Lower lobe of right lung (tissue), 2 donors: ENCODE measurements around the gene ADAM8. TPM values are rescaled to one million over a fixed set of nuclear protein-coding genes. Genes with fewer than 3 reads are reported as not detected.
"Not testable (repeated sequence)": the region's sequence is repeated elsewhere in the genome, so short reads cannot be mapped to it uniquely, and the experiment has no call there.

ENCODE experiments used
- ATAC-seq, 2 donors: fragments of 200-7000 bp; cut with Tn5 transposase; one replicate each; pipeline ENCODE4 v1.9.1; 2020 to 2022; ENCODE audit warnings: mild to moderate bottlenecking in 2 of 2, moderate library complexity in 2 of 2
- DNase-seq: peaks from one replicate; pipeline ENCODE4 v3.0.0-alpha.2; 2020
- H3K27ac ChIP-seq: fragments of 200-600 bp; one replicate; pipeline ENCODE4 v1.8.0; 2022
- H3K27me3 ChIP-seq: fragments of 200-600 bp; one replicate; pipeline ENCODE4 v1.8.0; 2022; ENCODE audit warnings: low read depth
- H3K36me3 ChIP-seq: fragments of 200-600 bp; one replicate; pipeline ENCODE4 v1.8.0; 2022; ENCODE audit warnings: mild to moderate bottlenecking
- H3K4me1 ChIP-seq: fragments of 200-600 bp; one replicate; pipeline ENCODE4 v1.8.0; 2022
- H3K4me3 ChIP-seq: fragments of 200-600 bp; one replicate; pipeline ENCODE4 v1.8.0; 2022; ENCODE audit warnings: mild to moderate bottlenecking
- H3K9me3 ChIP-seq: fragments of 200-600 bp; one replicate; pipeline ENCODE4 v1.8.0; 2022
- intact Hi-C: fragments of 100-400 bp; cut with DNase I; formaldehyde crosslinking; loops from one replicate; pipeline ENCODE4 v1.11.0; 2022
- total RNA-seq: library from RNA; stranded (reverse); fragmentation: NEBNext Ultra II Directional; extraction: Animal tissue kit (Norgen Biotek cat#: 25700); gene quantifications from one replicate; pipeline ENCODE4 v1.2.1, GENCODE V29; 2021
- TF ChIP-seq, protein P1 (sequence below): fragments of 200-600 bp; IDR thresholded peaks from one replicate; pipeline ENCODE4 v1.8.0; 2022; ENCODE audit warnings: antibody characterized with exemption, mild to moderate bottlenecking
- donor health status: DM: no; HTN: yes; CAD: no; lungs with severe emphysema.

The ADAM8 gene
- total RNA-seq, 1 donor from 2014 or later, result 18.7 TPM

DNA sequence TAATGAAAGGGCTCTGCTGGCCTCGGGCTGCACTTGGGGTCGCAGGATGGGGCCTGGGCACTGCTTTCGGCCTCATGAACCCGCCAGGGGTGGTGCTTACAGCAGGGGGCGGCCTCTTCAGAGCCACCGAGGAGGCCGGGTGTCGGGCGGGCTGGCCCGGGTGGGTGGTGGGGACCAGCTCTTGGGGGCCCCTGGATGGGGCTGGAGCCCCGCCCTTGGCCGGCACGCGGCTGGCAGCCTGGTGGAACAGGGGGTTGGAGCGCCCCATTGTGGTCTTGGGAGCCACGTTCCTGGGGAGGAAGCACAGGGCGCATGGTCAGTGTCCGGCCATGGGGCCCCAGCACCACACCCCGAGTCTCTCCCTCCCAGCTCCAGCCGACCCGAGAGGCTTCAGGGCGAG is 8.8 kb downstream of the ADAM8 start:
- peaks cover 21% of the 10 kb centered on the region for H3K36me3 ChIP-seq
- H3K4me1 ChIP-seq, result peaks cover 10% of the 10 kb centered on the region
- intact Hi-C loops, result no loop called here
- no peaks in the 10 kb centered on the region for H3K27me3 ChIP-seq
- no peak for ATAC-seq
- no peak overlapping the region for H3K27ac ChIP-seq
- no peaks in the 10 kb centered on the region for H3K9me3 ChIP-seq
- DNase-seq, result no peak
- no peak overlapping the region for H3K4me3 ChIP-seq
- TF ChIP-seq, protein P1, sequence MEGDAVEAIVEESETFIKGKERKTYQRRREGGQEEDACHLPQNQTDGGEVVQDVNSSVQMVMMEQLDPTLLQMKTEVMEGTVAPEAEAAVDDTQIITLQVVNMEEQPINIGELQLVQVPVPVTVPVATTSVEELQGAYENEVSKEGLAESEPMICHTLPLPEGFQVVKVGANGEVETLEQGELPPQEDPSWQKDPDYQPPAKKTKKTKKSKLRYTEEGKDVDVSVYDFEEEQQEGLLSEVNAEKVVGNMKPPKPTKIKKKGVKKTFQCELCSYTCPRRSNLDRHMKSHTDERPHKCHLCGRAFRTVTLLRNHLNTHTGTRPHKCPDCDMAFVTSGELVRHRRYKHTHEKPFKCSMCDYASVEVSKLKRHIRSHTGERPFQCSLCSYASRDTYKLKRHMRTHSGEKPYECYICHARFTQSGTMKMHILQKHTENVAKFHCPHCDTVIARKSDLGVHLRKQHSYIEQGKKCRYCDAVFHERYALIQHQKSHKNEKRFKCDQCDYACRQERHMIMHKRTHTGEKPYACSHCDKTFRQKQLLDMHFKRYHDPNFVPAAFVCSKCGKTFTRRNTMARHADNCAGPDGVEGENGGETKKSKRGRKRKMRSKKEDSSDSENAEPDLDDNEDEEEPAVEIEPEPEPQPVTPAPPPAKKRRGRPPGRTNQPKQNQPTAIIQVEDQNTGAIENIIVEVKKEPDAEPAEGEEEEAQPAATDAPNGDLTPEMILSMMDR, result no peak

DNA sequence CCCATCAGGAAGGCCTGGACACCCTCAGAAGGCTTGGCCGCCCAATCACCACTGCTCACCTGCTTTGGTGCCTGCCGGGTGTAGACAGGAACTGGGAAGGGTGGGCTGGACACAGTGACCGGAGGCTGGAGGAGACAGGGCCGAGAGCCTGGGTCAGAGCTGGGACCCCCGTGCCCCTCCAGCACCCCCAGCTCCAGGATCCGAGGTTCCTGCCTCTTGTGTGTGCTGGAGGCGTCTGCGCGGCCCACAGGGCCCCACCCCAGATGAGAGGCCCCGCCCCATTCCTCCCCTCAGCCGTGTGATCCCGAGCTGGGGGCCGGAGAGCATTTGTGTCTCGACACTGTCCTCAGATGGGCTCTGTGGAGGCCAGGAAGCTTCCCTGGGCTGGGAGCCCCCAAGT is 9.4 kb downstream of the ADAM8 start:
- intact Hi-C loops, result no loop called here
- no peaks in the 10 kb centered on the region for H3K9me3 ChIP-seq
- H3K27me3 ChIP-seq, result no peaks in the 10 kb centered on the region
- no peak for DNase-seq
- H3K4me3 ChIP-seq, result no peak overlapping the region
- no peak for ATAC-seq
- H3K27ac ChIP-seq, result no peak overlapping the region
- peaks cover 15% of the 10 kb centered on the region for H3K4me1 ChIP-seq
- TF ChIP-seq, protein P1, result no peak
- peaks cover 21% of the 10 kb centered on the region for H3K36me3 ChIP-seq

DNA sequence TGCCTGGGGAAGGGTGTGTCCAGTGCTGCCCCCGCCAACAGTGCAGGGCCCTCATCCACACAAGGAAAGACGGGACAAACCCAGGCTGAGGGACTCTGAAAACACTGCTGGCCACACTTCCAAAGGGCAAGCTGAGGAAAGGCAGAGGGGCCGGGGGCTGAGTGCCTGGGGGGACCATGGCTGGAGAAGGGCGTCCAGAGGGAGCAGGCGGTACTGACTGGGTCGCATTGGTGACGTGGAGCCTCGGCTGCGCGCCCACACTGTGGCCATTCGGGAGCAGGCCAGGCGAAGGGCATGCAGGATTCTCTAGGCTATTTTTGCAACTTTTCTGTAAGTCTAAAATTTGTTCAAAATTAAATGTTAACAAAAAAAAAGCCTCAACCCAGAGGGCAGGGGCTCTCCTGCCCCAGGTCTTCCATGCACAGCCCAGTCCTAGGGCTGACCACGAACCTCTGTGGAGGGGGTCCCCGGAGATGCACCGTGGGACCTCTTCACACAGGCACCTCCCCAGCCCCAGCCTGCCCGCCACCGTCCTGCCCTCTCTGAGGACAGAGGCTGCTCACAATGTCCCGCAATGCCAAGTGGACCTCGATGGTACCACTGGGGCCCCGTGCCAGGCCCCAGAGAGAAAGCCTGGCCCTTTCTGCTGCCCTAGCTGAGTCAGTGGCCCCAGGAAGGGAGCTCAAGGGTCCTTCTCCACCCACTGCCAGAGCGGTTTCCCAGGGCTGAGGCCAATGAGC is 10.4 kb downstream of the ADAM8 start:
- no peaks in the 10 kb centered on the region for H3K27me3 ChIP-seq
- peaks cover 20% of the 10 kb centered on the region for H3K4me1 ChIP-seq
- ATAC-seq (no peak), DNase-seq (no peak)
- intact Hi-C loops, result no loop called here
- no peaks in the 10 kb centered on the region for H3K9me3 ChIP-seq
- H3K36me3 ChIP-seq, result peaks cover 21% of the 10 kb centered on the region
- TF ChIP-seq, protein P1, result no peak
- H3K27ac ChIP-seq, result no peak overlapping the region
- H3K4me3 ChIP-seq, result no peak overlapping the region

DNA sequence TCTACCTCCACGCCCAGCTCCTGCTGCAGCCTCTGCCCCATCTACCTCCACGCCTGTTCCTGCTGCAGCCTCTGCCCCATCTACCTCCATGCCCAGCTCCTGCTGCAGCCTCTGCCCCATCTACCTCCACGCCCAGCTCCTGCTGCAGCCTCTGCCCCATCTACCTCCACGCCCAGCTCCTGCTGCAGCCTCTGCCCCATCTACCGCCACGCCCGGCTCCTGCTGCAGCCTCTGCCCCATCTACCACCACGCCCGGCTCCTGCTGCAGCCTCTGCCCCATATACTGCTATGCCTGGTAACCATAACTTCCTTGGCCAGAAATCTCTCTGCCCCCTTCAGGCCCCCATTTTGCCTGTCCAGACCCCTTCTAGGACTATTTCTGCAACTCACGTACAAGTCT is 11.6 kb downstream of the ADAM8 start:
- H3K4me1 ChIP-seq, result peaks cover 30% of the 10 kb centered on the region
- H3K27ac ChIP-seq, H3K4me3 ChIP-seq, H3K27me3 ChIP-seq, ATAC-seq, DNase-seq, intact Hi-C loops, H3K9me3 ChIP-seq: not testable (repeated sequence)
- H3K36me3 ChIP-seq, result peaks cover 13% of the 10 kb centered on the region

DNA sequence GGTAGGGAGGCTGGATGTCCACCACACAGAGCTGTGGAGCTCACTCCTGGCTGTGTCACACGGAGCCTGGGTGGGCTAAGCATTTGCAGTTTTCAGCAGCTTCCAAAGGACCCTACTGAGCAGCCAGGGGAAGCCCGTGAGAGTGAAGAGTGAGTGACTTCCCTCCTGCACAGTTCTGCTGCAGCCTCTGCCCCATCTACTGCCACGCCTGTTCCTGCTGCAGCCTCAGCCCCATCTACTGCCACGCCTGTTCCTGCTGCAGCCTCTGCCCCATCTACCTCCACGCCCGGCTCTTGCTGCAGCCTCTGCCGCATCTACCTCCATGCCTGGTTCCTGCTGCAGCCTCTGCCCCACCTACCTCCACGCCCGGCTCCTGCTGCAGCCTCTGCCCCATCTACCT is 12.2 kb downstream of the ADAM8 start:
- Histone ChIP-seq H3K4me1 (peaks cover 36% of the 10 kb centered on the region), H3K27me3 (no peaks in the 10 kb centered on the region), H3K36me3 (peaks cover 8% of the 10 kb centered on the region), H3K9me3 (no peaks in the 10 kb centered on the region), H3K4me3 (no peak overlapping the region), H3K27ac (no peak overlapping the region)
- ATAC-seq (no peak), DNase-seq (no peak)
- TF ChIP-seq, protein P1, result no peak
- intact Hi-C loops, result no loop called here

DNA sequence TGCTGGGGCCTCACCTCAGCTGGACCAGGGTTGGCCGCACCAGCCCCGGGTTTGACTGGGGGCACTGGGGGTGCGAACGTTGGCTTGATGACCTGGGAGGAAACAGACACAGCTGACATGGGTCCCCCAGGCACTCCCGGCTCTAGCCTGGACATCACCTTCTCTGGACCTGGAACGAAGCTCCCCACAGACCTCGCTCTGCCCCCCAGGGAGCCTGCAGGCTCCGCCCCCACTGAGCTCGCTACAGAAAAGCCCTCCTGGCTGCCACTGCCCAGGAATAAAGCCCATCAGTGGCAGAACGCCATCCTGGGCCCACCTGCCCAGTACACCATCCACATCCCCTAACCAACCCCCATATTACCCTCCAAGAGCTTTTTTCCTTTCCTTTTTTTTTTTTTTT is 13.0 kb downstream of the ADAM8 start:
- DNase-seq (no peak), ATAC-seq (no peak)
- TF ChIP-seq, protein P1, result no peak
- Histone ChIP-seq H3K9me3 (no peaks in the 10 kb centered on the region), H3K4me3 (no peak overlapping the region), H3K27ac (no peak overlapping the region), H3K27me3 (no peaks in the 10 kb centered on the region), H3K36me3 (no peaks in the 10 kb centered on the region), H3K4me1 (peaks cover 43% of the 10 kb centered on the region)
- intact Hi-C loops, result no loop called here
